HepG2 (cell line): ENCODE results near the gene SPHK2. TPM values are rescaled to one million over a fixed set of nuclear protein-coding genes. Genes with fewer than 3 reads are reported as not detected.

Experiments used
- ATF6 ChIP-seq: sonication (generic); formaldehyde crosslinking; conservative IDR thresholded peaks from 2 replicates; pipeline ENCODE4 v1.4.0; 2020; ENCODE audit warnings: missing genetic modification reagents
- CEBPG ChIP-seq: IDR thresholded peaks from 2 replicates; pipeline ENCODE4 v1.6.1; 2016
- DMAP1 ChIP-seq: IDR thresholded peaks from 2 replicates; pipeline ENCODE4 v1.6.1; 2016
- E2F2 ChIP-seq: sonication (generic); formaldehyde crosslinking; IDR thresholded peaks from 2 replicates; pipeline ENCODE4 v1.4.0; 2020; ENCODE audit warnings: missing genetic modification reagents, borderline replicate concordance
- IRF1 ChIP-seq: sonication (generic); formaldehyde crosslinking; IDR thresholded peaks from 2 replicates; pipeline ENCODE4 v1.4.0; 2020; ENCODE audit warnings: low read depth, mild to moderate bottlenecking, missing genetic modification reagents
- PPARG ChIP-seq: conservative IDR thresholded peaks from 2 replicates; pipeline ENCODE4 v1.6.1; 2016; ENCODE audit warnings: missing biosample characterization, missing genetic modification reagents
- RELA ChIP-seq: sonication (generic); formaldehyde crosslinking; IDR thresholded peaks from 2 replicates; pipeline ENCODE4 v1.4.0; 2020; ENCODE audit warnings: missing genetic modification reagents
- SATB2 ChIP-seq: sonication (generic); formaldehyde crosslinking; IDR thresholded peaks from 2 replicates; pipeline ENCODE4 v1.5.0; 2020; ENCODE audit warnings: missing genetic modification reagents
- TAF15 ChIP-seq: fragments of 200-400 bp; formaldehyde crosslinking; IDR thresholded peaks from one replicate; pipeline ENCODE4 v1.6.1; 2018; ENCODE audit warnings: mild to moderate bottlenecking, low read depth, low read length; ENCODE audit not compliant: poor library complexity, severe bottlenecking
- YEATS4 ChIP-seq: sonication (generic); formaldehyde crosslinking; IDR thresholded peaks from 2 replicates; pipeline ENCODE4 v1.4.0; 2020; ENCODE audit warnings: missing genetic modification reagents, borderline replicate concordance
- ZNF138 ChIP-seq: sonication (generic); formaldehyde crosslinking; IDR thresholded peaks from 2 replicates; pipeline ENCODE4 v1.5.0; 2020; ENCODE audit warnings: mild to moderate bottlenecking, low read depth, missing genetic modification reagents
- ZNF263 ChIP-seq: sonication (generic); formaldehyde crosslinking; IDR thresholded peaks from 2 replicates; pipeline ENCODE4 v1.4.0; 2020; ENCODE audit warnings: missing genetic modification reagents
- ZNF350 ChIP-seq: sonication (generic); formaldehyde crosslinking; IDR thresholded peaks from 2 replicates; pipeline ENCODE4 v1.4.0; 2020; ENCODE audit warnings: mild to moderate bottlenecking, low read depth, missing genetic modification reagents, borderline replicate concordance
- ZNF530 ChIP-seq: sonication (generic); formaldehyde crosslinking; IDR thresholded peaks from 2 replicates; pipeline ENCODE4 v1.5.0; 2020; ENCODE audit warnings: low read depth, mild to moderate bottlenecking, missing genetic modification reagents
- ZNF614 ChIP-seq: IDR thresholded peaks from 2 replicates; pipeline ENCODE4 v1.6.1; 2018; ENCODE audit warnings: missing biosample characterization, missing genetic modification reagents, inconsistent platforms, borderline replicate concordance
- ZSCAN12 ChIP-seq: sonication (generic); formaldehyde crosslinking; IDR thresholded peaks from 2 replicates; pipeline ENCODE4 v1.9.0; 2021; ENCODE audit warnings: mild to moderate bottlenecking, missing genetic modification reagents
- polyA plus RNA-seq, 8 experiments: library from polyadenylated mRNA; depleted of rRNA in 3 of 8; stranded (reverse) in 7 of 8; unstranded in 1 of 8; fragments of >200 nt; fragmentation: Illumina TruSeq in 4 of 8; extraction: Trizol in 4 of 8; gene quantifications; 2 replicates each; pipeline versions ENCODE4 v1.2.1 to v1.2.3, GENCODE V29; 2011 to 2016; ENCODE audit warnings: low read depth in 4 of 8, missing spikeins in 1 of 8, mixed read lengths in 1 of 8; ENCODE audit not compliant: insufficient read depth in 1 of 8
- total RNA-seq, 5 experiments: library from RNA; depleted of rRNA; stranded (reverse); fragments of >200 nt; fragmentation: Illumina TruSeq; extraction: Trizol; gene quantifications; 2 replicates each; pipeline ENCODE4 v1.2.3, GENCODE V29; 2016; ENCODE audit warnings: low read depth in 1 of 5
- TF ChIP-seq, protein P1 (sequence below): IDR thresholded peaks from 2 replicates; pipeline ENCODE4 v1.6.1; 2016; ENCODE audit warnings: missing biosample characterization, missing genetic modification reagents, low read depth
- TF ChIP-seq, protein P2 (sequence below): sonication (generic); formaldehyde crosslinking; IDR thresholded peaks from 2 replicates; pipeline ENCODE4 v1.4.0; 2020; ENCODE audit warnings: missing genetic modification reagents, borderline replicate concordance
- TF ChIP-seq, protein P3 (sequence below): sonication (generic); formaldehyde crosslinking; IDR thresholded peaks from 2 replicates; pipeline ENCODE4 v1.5.0; 2020; ENCODE audit warnings: missing genetic modification reagents, mild to moderate bottlenecking, borderline replicate concordance

Gene SPHK2
- total and polyA plus RNA-seq, 2 of the 13 experiments (the other 11 are each of a cell fraction or from before 2014, with no cell fraction given) = 2.9 to 14.4 TPM

- TF ChIP-seq ZNF350 (CRISPR knock-in tag) (no peak), IRF1 (CRISPR knock-in tag) (no peak), RELA (CRISPR knock-in tag) (no peak), ZNF263 (CRISPR knock-in tag) (peak; percentile 32; the same call in 1 of the 2 replicates), ZNF138 (no peak), TAF15 (no peak), CEBPG (no peak), YEATS4 (CRISPR knock-in tag) (peak; percentile 39; the same call in 1 of the 2 replicates), ZNF614 (CRISPR knock-in tag) (0 out of 2 replicates have a peak, but pooled peaks have one; percentile 34), ZSCAN12 (no peak), E2F2 (CRISPR knock-in tag) (no peak), ZNF530 (CRISPR knock-in tag) (no peak), PPARG (CRISPR knock-in tag) (0 out of 2 replicates have a peak, but pooled peaks have one; percentile 47), SATB2 (CRISPR knock-in tag) (no peak), ATF6 (CRISPR knock-in tag) (no peak), DMAP1 (no peak)
- TF ChIP-seq, protein P1, sequence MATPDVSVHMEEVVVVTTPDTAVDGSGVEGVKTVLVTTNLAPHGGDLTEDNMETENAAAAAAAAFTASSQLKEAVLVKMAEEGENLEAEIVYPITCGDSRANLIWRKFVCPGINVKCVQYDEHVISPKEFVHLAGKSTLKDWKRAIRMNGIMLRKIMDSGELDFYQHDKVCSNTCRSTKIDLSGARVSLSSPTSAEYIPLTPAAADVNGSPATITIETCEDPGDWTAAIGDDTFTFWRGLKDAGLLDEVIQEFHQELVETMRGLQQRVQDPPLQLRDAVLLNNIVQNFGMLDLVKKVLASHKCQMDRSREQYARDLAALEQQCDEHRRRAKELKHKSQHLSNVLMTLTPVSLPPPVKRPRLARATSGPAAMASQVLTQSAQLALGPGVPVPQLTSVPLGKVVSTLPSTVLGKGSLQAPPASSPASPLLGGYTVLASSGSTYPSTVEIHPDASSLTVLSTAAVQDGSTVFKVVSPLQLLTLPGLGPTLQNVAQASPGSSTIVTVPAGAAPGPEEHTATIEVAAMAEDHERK = no peak
- TF ChIP-seq, protein P2, sequence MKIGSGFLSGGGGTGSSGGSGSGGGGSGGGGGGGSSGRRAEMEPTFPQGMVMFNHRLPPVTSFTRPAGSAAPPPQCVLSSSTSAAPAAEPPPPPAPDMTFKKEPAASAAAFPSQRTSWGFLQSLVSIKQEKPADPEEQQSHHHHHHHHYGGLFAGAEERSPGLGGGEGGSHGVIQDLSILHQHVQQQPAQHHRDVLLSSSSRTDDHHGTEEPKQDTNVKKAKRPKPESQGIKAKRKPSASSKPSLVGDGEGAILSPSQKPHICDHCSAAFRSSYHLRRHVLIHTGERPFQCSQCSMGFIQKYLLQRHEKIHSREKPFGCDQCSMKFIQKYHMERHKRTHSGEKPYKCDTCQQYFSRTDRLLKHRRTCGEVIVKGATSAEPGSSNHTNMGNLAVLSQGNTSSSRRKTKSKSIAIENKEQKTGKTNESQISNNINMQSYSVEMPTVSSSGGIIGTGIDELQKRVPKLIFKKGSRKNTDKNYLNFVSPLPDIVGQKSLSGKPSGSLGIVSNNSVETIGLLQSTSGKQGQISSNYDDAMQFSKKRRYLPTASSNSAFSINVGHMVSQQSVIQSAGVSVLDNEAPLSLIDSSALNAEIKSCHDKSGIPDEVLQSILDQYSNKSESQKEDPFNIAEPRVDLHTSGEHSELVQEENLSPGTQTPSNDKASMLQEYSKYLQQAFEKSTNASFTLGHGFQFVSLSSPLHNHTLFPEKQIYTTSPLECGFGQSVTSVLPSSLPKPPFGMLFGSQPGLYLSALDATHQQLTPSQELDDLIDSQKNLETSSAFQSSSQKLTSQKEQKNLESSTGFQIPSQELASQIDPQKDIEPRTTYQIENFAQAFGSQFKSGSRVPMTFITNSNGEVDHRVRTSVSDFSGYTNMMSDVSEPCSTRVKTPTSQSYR (CRISPR knock-in tag) = no peak
- TF ChIP-seq, protein P3, sequence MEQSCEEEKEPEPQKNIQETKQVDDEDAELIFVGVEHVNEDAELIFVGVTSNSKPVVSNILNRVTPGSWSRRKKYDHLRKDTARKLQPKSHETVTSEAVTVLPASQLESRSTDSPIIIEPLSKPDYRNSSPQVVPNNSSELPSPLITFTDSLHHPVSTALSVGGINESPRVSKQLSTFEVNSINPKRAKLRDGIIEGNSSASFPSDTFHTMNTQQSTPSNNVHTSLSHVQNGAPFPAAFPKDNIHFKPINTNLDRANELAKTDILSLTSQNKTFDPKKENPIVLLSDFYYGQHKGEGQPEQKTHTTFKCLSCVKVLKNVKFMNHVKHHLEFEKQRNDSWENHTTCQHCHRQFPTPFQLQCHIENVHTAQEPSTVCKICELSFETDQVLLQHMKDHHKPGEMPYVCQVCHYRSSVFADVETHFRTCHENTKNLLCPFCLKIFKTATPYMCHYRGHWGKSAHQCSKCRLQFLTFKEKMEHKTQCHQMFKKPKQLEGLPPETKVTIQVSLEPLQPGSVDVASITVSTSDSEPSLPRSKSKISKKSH (CRISPR knock-in tag) = 0 out of 2 replicates have a peak, but pooled peaks have one; percentile 14
Measured at GRCh38 chr19:48627201-48627864, 8.0 kb downstream of the SPHK2 start (continued).
